OCI-LY1 (cell line): ENCODE results near the gene HOXD10.

Source experiments
- H2AFZ ChIP-seq: fragments of 200-600 bp; sonication (generic), shearing (Covaris generic); 2 replicates; pipeline ENCODE4 v1.6.0; 2014; ENCODE audit warnings: antibody characterized with exemption, mild to moderate bottlenecking, low read length
- H3F3A ChIP-seq: fragments of 200-600 bp; sonication (generic), shearing (Covaris generic); 2 replicates; pipeline ENCODE4 v1.6.0; 2014; ENCODE audit warnings: mild to moderate bottlenecking, antibody characterized with exemption, low read length, moderate library complexity; ENCODE audit not compliant: insufficient read depth
- H3K27ac ChIP-seq: fragments of 200-600 bp; sonication (generic); 2 replicates; pipeline ENCODE4 v1.5.1; 2014; ENCODE audit warnings: low read length, mixed run types, mild to moderate bottlenecking, low read depth; ENCODE audit not compliant: poor library complexity, severe bottlenecking
- H3K27me3 ChIP-seq: fragments of 200-600 bp; sonication (generic); 2 replicates; pipeline ENCODE4 v1.6.0; 2014; ENCODE audit warnings: antibody characterized with exemption, mild to moderate bottlenecking, low read length, moderate library complexity; ENCODE audit not compliant: insufficient read depth
- H3K36me3 ChIP-seq: fragments of 200-600 bp; sonication (generic); 2 replicates; pipeline ENCODE4 v1.6.1; 2014; ENCODE audit warnings: mild to moderate bottlenecking, antibody characterized with exemption, low read length, moderate library complexity, mixed read lengths; ENCODE audit not compliant: insufficient read depth
- H3K4me1 ChIP-seq: fragments of 200-600 bp; sonication (generic); 2 replicates; pipeline ENCODE4 v1.5.1; 2014; ENCODE audit warnings: mild to moderate bottlenecking, low read length, moderate library complexity; ENCODE audit not compliant: insufficient read depth, severe bottlenecking
- H3K4me2 ChIP-seq: fragments of 200-600 bp; sonication (generic), shearing (Covaris generic); 2 replicates; pipeline ENCODE4 v1.6.1; 2014; ENCODE audit warnings: low read length
- H3K4me3 ChIP-seq: fragments of 200-600 bp; sonication (generic); 2 replicates; pipeline ENCODE4 v1.5.1; 2014; ENCODE audit warnings: low read length, low read depth, mild to moderate bottlenecking, mixed read lengths; ENCODE audit not compliant: poor library complexity, severe bottlenecking
- H3K79me2 ChIP-seq: fragments of 200-600 bp; shearing (Covaris generic); 2 replicates; pipeline ENCODE4 v1.6.1; 2016; ENCODE audit warnings: mixed run types, low read length, mixed read lengths; ENCODE audit not compliant: insufficient read depth
- H3K9ac ChIP-seq: fragments of 200-600 bp; sonication (generic), shearing (Covaris generic); 2 replicates; pipeline ENCODE4 v1.6.1; 2014; ENCODE audit warnings: mild to moderate bottlenecking, low read length, mixed read lengths
- H3K9me2 ChIP-seq: fragments of 200-600 bp; sonication (generic), shearing (Covaris generic); 2 replicates; pipeline ENCODE4 v1.6.1; 2014; ENCODE audit warnings: low read depth, mild to moderate bottlenecking, low read length, mixed read lengths
- H3K9me3 ChIP-seq: fragments of 200-600 bp; shearing (Covaris generic); 2 replicates; pipeline ENCODE4 v1.6.1; 2014; ENCODE audit warnings: low read length, mixed read lengths
- H4K20me1 ChIP-seq: fragments of 200-600 bp; sonication (generic), shearing (Covaris generic); 2 replicates; pipeline ENCODE4 v1.6.0; 2016; ENCODE audit warnings: mild to moderate bottlenecking, low read length; ENCODE audit not compliant: insufficient read depth
- EZH2 ChIP-seq: fragments of 200-600 bp; sonication (generic), shearing (Covaris generic); IDR thresholded peaks from 2 replicates; pipeline ENCODE4 v1.8.0; 2017; ENCODE audit warnings: borderline replicate concordance, mixed run types, mild to moderate bottlenecking, antibody characterized with exemption, low read length, moderate library complexity, mixed read lengths
- TF ChIP-seq, protein P1 (sequence below): fragments of 200-600 bp; sonication (generic), shearing (Covaris generic); IDR thresholded peaks from 2 replicates; pipeline ENCODE4 v1.5.1; 2017; ENCODE audit warnings: mild to moderate bottlenecking, antibody characterized with exemption, low read length, moderate library complexity, mixed read lengths

HOXD10 gene

GRCh38 chr2:176088937-176089842 lies 27.4 kb upstream of the HOXD10 start:
- Histone ChIP-seq H4K20me1 (no peaks in the 10 kb centered on the region), H3K27me3 (peaks cover 6% of the 10 kb centered on the region; the same call in 1 of the 2 replicates), H3K27ac (no peak overlapping the region), H3K4me2 (no peak overlapping the region), H3K4me1 (no peaks in the 10 kb centered on the region), H2AFZ (no peak overlapping the region), H3K9ac (no peak overlapping the region), H3K4me3 (no peak overlapping the region), H3K79me2 (no peaks in the 10 kb centered on the region), H3K9me3 (no peaks in the 10 kb centered on the region), H3K9me2 (no peaks in the 10 kb centered on the region), H3K36me3 (no peaks in the 10 kb centered on the region), H3F3A (no peaks in the 10 kb centered on the region)
- TF ChIP-seq, protein P1, sequence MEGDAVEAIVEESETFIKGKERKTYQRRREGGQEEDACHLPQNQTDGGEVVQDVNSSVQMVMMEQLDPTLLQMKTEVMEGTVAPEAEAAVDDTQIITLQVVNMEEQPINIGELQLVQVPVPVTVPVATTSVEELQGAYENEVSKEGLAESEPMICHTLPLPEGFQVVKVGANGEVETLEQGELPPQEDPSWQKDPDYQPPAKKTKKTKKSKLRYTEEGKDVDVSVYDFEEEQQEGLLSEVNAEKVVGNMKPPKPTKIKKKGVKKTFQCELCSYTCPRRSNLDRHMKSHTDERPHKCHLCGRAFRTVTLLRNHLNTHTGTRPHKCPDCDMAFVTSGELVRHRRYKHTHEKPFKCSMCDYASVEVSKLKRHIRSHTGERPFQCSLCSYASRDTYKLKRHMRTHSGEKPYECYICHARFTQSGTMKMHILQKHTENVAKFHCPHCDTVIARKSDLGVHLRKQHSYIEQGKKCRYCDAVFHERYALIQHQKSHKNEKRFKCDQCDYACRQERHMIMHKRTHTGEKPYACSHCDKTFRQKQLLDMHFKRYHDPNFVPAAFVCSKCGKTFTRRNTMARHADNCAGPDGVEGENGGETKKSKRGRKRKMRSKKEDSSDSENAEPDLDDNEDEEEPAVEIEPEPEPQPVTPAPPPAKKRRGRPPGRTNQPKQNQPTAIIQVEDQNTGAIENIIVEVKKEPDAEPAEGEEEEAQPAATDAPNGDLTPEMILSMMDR, result no peak
- no peak for TF ChIP-seq EZH2

GRCh38 chr2:176089843-176090395 lies 26.7 kb upstream of the HOXD10 start:
- H3K9me2 ChIP-seq, result no peaks in the 10 kb centered on the region
- no peak for TF ChIP-seq EZH2
- TF ChIP-seq, protein P1, result no peak
- H3K27me3 ChIP-seq, result peaks cover 6% of the 10 kb centered on the region; the same call in 1 of the 2 replicates
- no peak overlapping the region for H3K27ac ChIP-seq
- no peaks in the 10 kb centered on the region for H3F3A ChIP-seq
- H2AFZ ChIP-seq, result no peak overlapping the region
- no peaks in the 10 kb centered on the region for H3K36me3 ChIP-seq
- H3K4me3 ChIP-seq, result no peak overlapping the region
- H3K4me1 ChIP-seq, result no peaks in the 10 kb centered on the region
- H3K9ac ChIP-seq, result no peak overlapping the region
- no peaks in the 10 kb centered on the region for H3K79me2 ChIP-seq
- H3K4me2 ChIP-seq, result no peak overlapping the region
- H3K9me3 ChIP-seq, result no peaks in the 10 kb centered on the region
- no peaks in the 10 kb centered on the region for H4K20me1 ChIP-seq

DNA sequence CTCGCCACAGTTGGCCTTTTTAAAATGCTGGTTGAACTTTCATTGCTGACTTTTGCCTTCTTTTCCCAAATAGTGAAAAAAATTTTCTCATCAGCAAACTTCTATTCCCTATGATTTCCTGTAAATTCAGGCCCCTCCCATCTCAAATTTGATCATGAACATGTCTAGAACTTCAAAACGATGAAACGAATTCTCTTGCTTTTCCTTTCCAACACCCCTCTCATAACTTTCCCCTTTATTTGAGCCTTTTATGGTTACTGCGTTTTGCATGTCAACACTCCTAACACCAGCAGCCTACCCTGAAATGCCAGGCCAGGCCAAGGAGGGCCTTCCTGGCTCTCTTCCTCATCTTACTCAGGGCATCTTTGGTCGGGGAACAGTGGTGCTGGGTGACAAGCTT lies 25.7 kb upstream of the HOXD10 start:
- Histone ChIP-seq H3K4me1 (no peaks in the 10 kb centered on the region), H3K27me3 (peaks cover 6% of the 10 kb centered on the region; the same call in 1 of the 2 replicates), H3K27ac (no peak overlapping the region), H3K9me2 (no peaks in the 10 kb centered on the region), H3K36me3 (no peaks in the 10 kb centered on the region), H3K9me3 (no peaks in the 10 kb centered on the region), H4K20me1 (no peaks in the 10 kb centered on the region), H3K9ac (no peak overlapping the region), H3K79me2 (no peaks in the 10 kb centered on the region), H3K4me2 (no peak overlapping the region), H2AFZ (no peak overlapping the region), H3K4me3 (no peak overlapping the region), H3F3A (no peaks in the 10 kb centered on the region)
- TF ChIP-seq, protein P1, result no peak
- TF ChIP-seq EZH2, result no peak
